K562 (cell line): ENCODE data around the gene CUTA. TPM values are rescaled to one million over a fixed set of nuclear protein-coding genes. Genes with fewer than 3 reads are reported as not detected.
A peak's percentile ranks its signal among the peaks of the same experiment; 100 is the strongest.

Experiments
- ADNP ChIP-seq: fragments of 200-800 bp; sonication (Bioruptor generic); IDR thresholded peaks from 2 replicates; pipeline ENCODE4 v1.6.1; 2016; ENCODE audit warnings: missing genetic modification characterization, missing compliant biosample characterization
- BHLHE40 ChIP-seq: IDR thresholded peaks from 2 replicates; pipeline ENCODE4 v1.6.1; 2011; ENCODE audit warnings: low read length, improper control_type of control experiment
- DDX20 ChIP-seq: fragments of 450-650 bp; IDR thresholded peaks from 2 replicates; pipeline ENCODE4 v1.6.1; 2016; ENCODE audit warnings: missing genetic modification characterization, low read depth, mild to moderate bottlenecking, missing compliant biosample characterization, moderate library complexity
- DIDO1 ChIP-seq: fragments of 450-650 bp; IDR thresholded peaks from 2 replicates; pipeline ENCODE4 v1.6.1; 2016; ENCODE audit warnings: low read depth, missing biosample characterization, missing genetic modification characterization
- EGR1 ChIP-seq: fragments of 450-650 bp; conservative IDR thresholded peaks from 2 replicates; pipeline ENCODE4 v1.6.1; 2017; ENCODE audit warnings: mild to moderate bottlenecking
- HBP1 ChIP-seq: fragments of 450-650 bp; formaldehyde crosslinking; IDR thresholded peaks from 2 replicates; pipeline ENCODE4 v1.4.0; 2022; ENCODE audit warnings: missing genetic modification characterization
- ID3 ChIP-seq, 2 experiments: fragments of 250-450 bp in 1 of 2; fragments of 450-650 bp in 1 of 2; sonication (Bioruptor Pico) in 1 of 2; IDR thresholded peaks; 2 replicates each; pipeline versions ENCODE4 v1.6.1 to v1.8.0; 2016 to 2021; ENCODE audit warnings: mild to moderate bottlenecking in 2 of 2, moderate library complexity in 2 of 2, missing compliant biosample characterization in 1 of 2, missing genetic modification characterization in 1 of 2
- KDM1A ChIP-seq, 2 experiments: fragments of 450-650 bp; IDR thresholded peaks; 2 replicates each; pipeline ENCODE4 v1.6.1; 2016; ENCODE audit warnings: mild to moderate bottlenecking in 2 of 2
- MAFK ChIP-seq: IDR thresholded peaks from 2 replicates; pipeline ENCODE4 v1.6.1; 2011; ENCODE audit warnings: low read length, improper control_type of control experiment
- NCOA4 ChIP-seq: fragments of 450-650 bp; IDR thresholded peaks from 2 replicates; pipeline ENCODE4 v1.6.1; 2018; ENCODE audit warnings: mild to moderate bottlenecking; ENCODE audit not compliant: partially characterized antibody
- OTX1 ChIP-seq: fragments of 450-650 bp; formaldehyde crosslinking; IDR thresholded peaks from 2 replicates; pipeline ENCODE4 v1.4.0; 2022; ENCODE audit warnings: mild to moderate bottlenecking
- PHF21A ChIP-seq: fragments of 450-650 bp; IDR thresholded peaks from 2 replicates; pipeline ENCODE4 v1.6.1; 2017; ENCODE audit warnings: low read depth, borderline replicate concordance
- PTTG1 ChIP-seq: fragments of 450-650 bp; IDR thresholded peaks from 2 replicates; pipeline ENCODE4 v1.6.1; 2016; ENCODE audit warnings: low read depth, mild to moderate bottlenecking, missing genetic modification characterization, missing compliant biosample characterization
- RAD51 ChIP-seq: fragments of 450-650 bp; IDR thresholded peaks from 2 replicates; pipeline ENCODE4 v1.7.1; 2016; ENCODE audit warnings: low read depth, mild to moderate bottlenecking, borderline replicate concordance
- TCF7 ChIP-seq: sonication (generic); IDR thresholded peaks from 2 replicates; pipeline ENCODE4 v1.6.1; 2016; ENCODE audit warnings: antibody characterized with exemption, borderline replicate concordance
- WHSC1 ChIP-seq: IDR thresholded peaks from one replicate; pipeline ENCODE4 v1.6.1; 2012; ENCODE audit warnings: low read length, control low read depth, inconsistent platforms
- ZBED1 ChIP-seq: IDR thresholded peaks from 2 replicates; pipeline ENCODE4 v1.6.1; 2014
- ZBTB26 ChIP-seq: fragments of 450-650 bp; formaldehyde crosslinking; IDR thresholded peaks from 2 replicates; pipeline ENCODE4 v1.4.0; 2022; ENCODE audit warnings: missing genetic modification characterization
- ZBTB8A ChIP-seq: fragments of 450-650 bp; IDR thresholded peaks from 2 replicates; pipeline ENCODE4 v1.6.1; 2018; ENCODE audit warnings: mild to moderate bottlenecking, moderate library complexity; ENCODE audit not compliant: partially characterized antibody
- ZHX1 ChIP-seq: fragments of 150-350 bp; conservative IDR thresholded peaks from 2 replicates; pipeline ENCODE4 v1.6.1; 2014; ENCODE audit warnings: low read length
- ZNF212 ChIP-seq: fragments of 450-650 bp; formaldehyde crosslinking; IDR thresholded peaks from 2 replicates; pipeline ENCODE4 v1.4.0; 2020; ENCODE audit warnings: mild to moderate bottlenecking
- ZNF3 ChIP-seq: fragments of 250-450 bp; sonication (Bioruptor Pico); IDR thresholded peaks from 2 replicates; pipeline ENCODE4 v1.5.0; 2021; ENCODE audit warnings: mild to moderate bottlenecking, moderate library complexity
- ZNF445 ChIP-seq: fragments of 250-450 bp; sonication (Bioruptor Pico); IDR thresholded peaks from 2 replicates; pipeline ENCODE4 v1.4.0; 2020; ENCODE audit warnings: low read depth, mild to moderate bottlenecking, moderate library complexity
- ZNF696 ChIP-seq: fragments of 250-450 bp; sonication (Bioruptor Pico); conservative IDR thresholded peaks from 2 replicates; pipeline ENCODE4 v1.4.0; 2020; ENCODE audit warnings: mild to moderate bottlenecking, moderate library complexity
- ZNF699 ChIP-seq: fragments of 250-450 bp; sonication (Bioruptor Pico); IDR thresholded peaks from 2 replicates; pipeline ENCODE4 v1.8.0; 2021; ENCODE audit warnings: mild to moderate bottlenecking, moderate library complexity; ENCODE audit not compliant: insufficient replicate concordance
- polyA plus RNA-seq, 8 experiments: library from polyadenylated mRNA; depleted of rRNA in 4 of 8; stranded (reverse) in 5 of 8; unstranded in 3 of 8; fragments of >200 nt; fragmentation: Nextera tagmentation in 2 of 8; fragmentation: Illumina TruSeq in 1 of 8; extraction: Ambion mirVana in 2 of 8; extraction: Trizol in 1 of 8; gene quantifications; 2 replicates each; pipeline versions ENCODE4 v1.2.1 to v1.2.3, GENCODE V29; 2011 to 2014; ENCODE audit warnings: inconsistent platforms in 1 of 8, missing spikeins in 1 of 8
- total RNA-seq, 7 experiments: library from RNA; depleted of rRNA in 6 of 7; stranded (reverse); fragments of >200 nt in 6 of 7; fragmentation: Illumina TruSeq in 2 of 7; extraction: Trizol in 2 of 7; gene quantifications; 2 replicates each; pipeline versions ENCODE4 v1.2.1 to v1.2.3, GENCODE V29; 2011 to 2021; ENCODE audit warnings: low replicate concordance in 1 of 7

Gene CUTA
- total and polyA plus RNA-seq, 9 of the 15 experiments (the other 6 are each of a cell fraction or from before 2014, with no cell fraction given), result 166 to 682 (median 310) TPM

GRCh38 chr6:33433544-33434191 is 15.8 kb upstream of the CUTA start (continued):
- TF ChIP-seq ZNF445 (no peak), ZBTB8A (no peak), ZBTB26 (peak; percentile 75), BHLHE40 (no peak), MAFK (no peak), ZNF212 (CRISPR knock-in tag) (no peak), DDX20 (tag) (no peak), ZNF696 (no peak), ZNF699 (CRISPR knock-in tag) (no peak), ZHX1 (no peak), TCF7 (no peak), PHF21A (peak; percentile 56; the same call in 1 of the 2 replicates), ID3 (CRISPR knock-in tag; IDR thresholded peaks at IDR 0.05) (no peak), ID3 (tag; IDR thresholded peaks at IDR 0.05) (no peak), OTX1 (0 out of 2 replicates have a peak, but pooled peaks have one; percentile 64), ZBED1 (no peak), HBP1 (CRISPR knock-in tag) (0 out of 2 replicates have a peak, but pooled peaks have one; percentile 20), EGR1 (0 out of 2 replicates have a peak, but pooled peaks have one; percentile 17), KDM1A (IDR thresholded peaks at IDR 0.05) (peak; percentile 43 to 55; a peak in 1 of 4 replicates), ADNP (tag) (no peak), ZNF3 (CRISPR knock-in tag) (no peak), WHSC1 (no peak), NCOA4 (no peak), RAD51 (no peak), DIDO1 (tag) (no peak), PTTG1 (tag) (no peak)
